Panc1 (cell line): ENCODE measurements around the gene PLPP4.

Experiments
- SIN3A ChIP-seq: IDR thresholded peaks from 2 replicates; pipeline ENCODE4 v1.6.1; 2012; ENCODE audit warnings: low read depth, mild to moderate bottlenecking, low read length, moderate library complexity, borderline replicate concordance; ENCODE audit not compliant: insufficient read depth
- TF ChIP-seq, protein P1 (sequence below): fragments of 450-650 bp; IDR thresholded peaks from 2 replicates; pipeline ENCODE4 v1.5.1; 2017; ENCODE audit warnings: mild to moderate bottlenecking
- TF ChIP-seq, protein P2 (sequence below), 2 experiments: IDR thresholded peaks; 2 replicates each; pipeline ENCODE4 v1.6.1; 2011 to 2012; ENCODE audit warnings: low read depth in 2 of 2, control low read depth in 1 of 2, low read length in 1 of 2, mild to moderate bottlenecking in 1 of 2, moderate library complexity in 1 of 2; ENCODE audit not compliant: insufficient read depth in 1 of 2

DNA sequence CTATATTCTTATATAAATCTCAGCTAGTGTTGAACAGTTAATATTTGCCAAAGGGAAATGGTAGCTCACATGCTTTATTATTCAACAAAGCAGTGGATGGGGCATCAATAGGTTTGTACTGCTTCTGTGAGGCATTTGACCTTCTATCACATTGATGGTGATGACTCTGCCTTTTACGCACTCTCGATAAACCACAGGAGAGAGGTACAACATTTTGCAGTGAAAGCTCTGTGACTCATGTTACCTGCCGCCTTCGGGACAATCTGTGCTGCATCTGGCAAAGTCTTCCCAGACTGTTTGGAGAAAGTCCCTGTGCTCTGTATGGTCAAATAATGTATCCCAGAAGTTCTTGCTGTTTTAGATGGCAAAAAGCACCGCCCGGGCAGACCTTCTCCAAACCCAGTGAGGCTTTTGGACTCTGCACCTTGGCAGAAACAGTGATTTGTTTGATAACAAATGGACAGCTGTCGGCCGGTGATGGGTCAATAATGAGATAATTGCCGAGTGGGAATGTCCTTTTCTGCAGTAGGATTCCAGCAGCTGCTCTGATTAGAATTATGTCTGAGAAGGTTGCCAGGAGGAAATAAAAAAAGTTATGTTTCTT is 61.0 kb downstream of the PLPP4 start:
- TF ChIP-seq, protein P1, sequence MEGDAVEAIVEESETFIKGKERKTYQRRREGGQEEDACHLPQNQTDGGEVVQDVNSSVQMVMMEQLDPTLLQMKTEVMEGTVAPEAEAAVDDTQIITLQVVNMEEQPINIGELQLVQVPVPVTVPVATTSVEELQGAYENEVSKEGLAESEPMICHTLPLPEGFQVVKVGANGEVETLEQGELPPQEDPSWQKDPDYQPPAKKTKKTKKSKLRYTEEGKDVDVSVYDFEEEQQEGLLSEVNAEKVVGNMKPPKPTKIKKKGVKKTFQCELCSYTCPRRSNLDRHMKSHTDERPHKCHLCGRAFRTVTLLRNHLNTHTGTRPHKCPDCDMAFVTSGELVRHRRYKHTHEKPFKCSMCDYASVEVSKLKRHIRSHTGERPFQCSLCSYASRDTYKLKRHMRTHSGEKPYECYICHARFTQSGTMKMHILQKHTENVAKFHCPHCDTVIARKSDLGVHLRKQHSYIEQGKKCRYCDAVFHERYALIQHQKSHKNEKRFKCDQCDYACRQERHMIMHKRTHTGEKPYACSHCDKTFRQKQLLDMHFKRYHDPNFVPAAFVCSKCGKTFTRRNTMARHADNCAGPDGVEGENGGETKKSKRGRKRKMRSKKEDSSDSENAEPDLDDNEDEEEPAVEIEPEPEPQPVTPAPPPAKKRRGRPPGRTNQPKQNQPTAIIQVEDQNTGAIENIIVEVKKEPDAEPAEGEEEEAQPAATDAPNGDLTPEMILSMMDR, result no peak
- no peak for TF ChIP-seq SIN3A
- TF ChIP-seq, protein P2, sequence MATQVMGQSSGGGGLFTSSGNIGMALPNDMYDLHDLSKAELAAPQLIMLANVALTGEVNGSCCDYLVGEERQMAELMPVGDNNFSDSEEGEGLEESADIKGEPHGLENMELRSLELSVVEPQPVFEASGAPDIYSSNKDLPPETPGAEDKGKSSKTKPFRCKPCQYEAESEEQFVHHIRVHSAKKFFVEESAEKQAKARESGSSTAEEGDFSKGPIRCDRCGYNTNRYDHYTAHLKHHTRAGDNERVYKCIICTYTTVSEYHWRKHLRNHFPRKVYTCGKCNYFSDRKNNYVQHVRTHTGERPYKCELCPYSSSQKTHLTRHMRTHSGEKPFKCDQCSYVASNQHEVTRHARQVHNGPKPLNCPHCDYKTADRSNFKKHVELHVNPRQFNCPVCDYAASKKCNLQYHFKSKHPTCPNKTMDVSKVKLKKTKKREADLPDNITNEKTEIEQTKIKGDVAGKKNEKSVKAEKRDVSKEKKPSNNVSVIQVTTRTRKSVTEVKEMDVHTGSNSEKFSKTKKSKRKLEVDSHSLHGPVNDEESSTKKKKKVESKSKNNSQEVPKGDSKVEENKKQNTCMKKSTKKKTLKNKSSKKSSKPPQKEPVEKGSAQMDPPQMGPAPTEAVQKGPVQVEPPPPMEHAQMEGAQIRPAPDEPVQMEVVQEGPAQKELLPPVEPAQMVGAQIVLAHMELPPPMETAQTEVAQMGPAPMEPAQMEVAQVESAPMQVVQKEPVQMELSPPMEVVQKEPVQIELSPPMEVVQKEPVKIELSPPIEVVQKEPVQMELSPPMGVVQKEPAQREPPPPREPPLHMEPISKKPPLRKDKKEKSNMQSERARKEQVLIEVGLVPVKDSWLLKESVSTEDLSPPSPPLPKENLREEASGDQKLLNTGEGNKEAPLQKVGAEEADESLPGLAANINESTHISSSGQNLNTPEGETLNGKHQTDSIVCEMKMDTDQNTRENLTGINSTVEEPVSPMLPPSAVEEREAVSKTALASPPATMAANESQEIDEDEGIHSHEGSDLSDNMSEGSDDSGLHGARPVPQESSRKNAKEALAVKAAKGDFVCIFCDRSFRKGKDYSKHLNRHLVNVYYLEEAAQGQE (IDR thresholded peaks at IDR 0.05; ENCODE audit: insufficient read depth in 1 of 2, low read depth in 2 of 2, low read length in 1 of 2), result no peak
